ENCODE data around the gene SMYD3.

DNA sequence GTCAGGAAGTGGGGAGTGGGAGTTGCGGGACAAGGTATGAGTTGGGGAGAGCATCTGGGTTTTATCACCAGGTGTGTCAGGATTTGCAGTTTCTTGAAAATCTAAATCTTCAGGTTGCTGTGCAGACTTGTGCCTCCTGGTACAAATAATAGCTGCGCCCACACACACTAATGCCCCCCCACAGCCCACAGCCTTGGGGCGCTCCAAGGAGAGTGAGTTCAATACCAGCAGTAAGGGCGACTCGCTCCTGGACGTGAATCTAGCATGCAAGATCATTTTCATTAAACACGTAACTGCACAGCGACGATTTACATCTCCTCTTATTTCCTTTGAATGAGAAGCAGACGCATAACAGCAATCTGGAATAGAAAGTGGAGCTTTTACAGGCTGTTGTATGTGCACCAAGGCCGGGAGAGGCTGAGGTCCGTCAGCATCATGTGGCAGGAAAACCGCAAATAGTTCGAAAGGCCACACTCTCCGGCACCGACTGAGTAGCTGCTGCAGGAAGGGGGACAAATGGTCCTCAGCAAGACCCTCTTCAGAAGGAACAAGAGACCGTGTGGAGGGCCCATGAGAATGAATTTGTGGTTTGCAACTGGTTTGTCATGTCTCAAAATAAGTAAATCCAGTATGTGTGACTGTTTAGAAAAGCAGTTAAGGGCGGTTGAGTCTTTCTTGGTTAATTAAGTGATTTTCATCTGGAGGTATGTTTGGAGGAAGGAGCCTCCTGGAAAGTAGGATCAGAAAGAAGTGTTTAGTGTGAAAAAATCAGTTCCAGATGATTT is 439.5 kb downstream of the SMYD3 start:
- TF ChIP-seq, protein P1, sequence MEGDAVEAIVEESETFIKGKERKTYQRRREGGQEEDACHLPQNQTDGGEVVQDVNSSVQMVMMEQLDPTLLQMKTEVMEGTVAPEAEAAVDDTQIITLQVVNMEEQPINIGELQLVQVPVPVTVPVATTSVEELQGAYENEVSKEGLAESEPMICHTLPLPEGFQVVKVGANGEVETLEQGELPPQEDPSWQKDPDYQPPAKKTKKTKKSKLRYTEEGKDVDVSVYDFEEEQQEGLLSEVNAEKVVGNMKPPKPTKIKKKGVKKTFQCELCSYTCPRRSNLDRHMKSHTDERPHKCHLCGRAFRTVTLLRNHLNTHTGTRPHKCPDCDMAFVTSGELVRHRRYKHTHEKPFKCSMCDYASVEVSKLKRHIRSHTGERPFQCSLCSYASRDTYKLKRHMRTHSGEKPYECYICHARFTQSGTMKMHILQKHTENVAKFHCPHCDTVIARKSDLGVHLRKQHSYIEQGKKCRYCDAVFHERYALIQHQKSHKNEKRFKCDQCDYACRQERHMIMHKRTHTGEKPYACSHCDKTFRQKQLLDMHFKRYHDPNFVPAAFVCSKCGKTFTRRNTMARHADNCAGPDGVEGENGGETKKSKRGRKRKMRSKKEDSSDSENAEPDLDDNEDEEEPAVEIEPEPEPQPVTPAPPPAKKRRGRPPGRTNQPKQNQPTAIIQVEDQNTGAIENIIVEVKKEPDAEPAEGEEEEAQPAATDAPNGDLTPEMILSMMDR (IDR thresholded peaks at IDR 0.05; ENCODE audit: poor library complexity, severe bottlenecking), result no peak
- no peak for TF ChIP-seq POLR2AphosphoS5 (IDR thresholded peaks at IDR 0.05)
- TF ChIP-seq EP300 (conservative IDR thresholded peaks at IDR 0.05; ENCODE audit: poor library complexity, severe bottlenecking), result no peak
- TF ChIP-seq MXI1 (conservative IDR thresholded peaks at IDR 0.05; ENCODE audit: poor library complexity, severe bottlenecking), result no peak
- TF ChIP-seq EZH2 (IDR thresholded peaks at IDR 0.05; ENCODE audit: borderline replicate concordance, insufficient read depth, low read length, poor library complexity, severe bottlenecking), result no peak

Measured in neural cell (in vitro differentiated cells).